ENCODE results near the gene RALGAPA1.

The RALGAPA1 gene

GRCh38 chr14:35678403-35679028 lies 130.6 kb downstream of the RALGAPA1 start:
- Histone ChIP-seq H3F3A (ENCODE audit: insufficient read depth, low read length) (no peaks in the 10 kb centered on the region), H3K36me3 (ENCODE audit: insufficient read depth, low read length) (peaks cover 6% of the 10 kb centered on the region; the same call in 1 of the 2 replicates), H3K79me2 (ENCODE audit: insufficient read depth, low read length) (no peaks in the 10 kb centered on the region), H2AFZ (ENCODE audit: low read length) (no peak overlapping the region), H3K27me3 (ENCODE audit: insufficient read depth, low read length) (no peaks in the 10 kb centered on the region), H3K4me2 (ENCODE audit: low read length) (no peak overlapping the region), H3K9ac (ENCODE audit: low read length) (no peak overlapping the region), H3K27ac (ENCODE audit: low read depth, low read length, poor library complexity, severe bottlenecking) (no peak overlapping the region), H4K20me1 (ENCODE audit: insufficient read depth, low read length) (no peaks in the 10 kb centered on the region), H3K9me2 (ENCODE audit: low read depth, low read length) (no peaks in the 10 kb centered on the region), H3K4me1 (ENCODE audit: insufficient read depth, low read length, severe bottlenecking) (no peaks in the 10 kb centered on the region), H3K9me3 (ENCODE audit: low read length) (no peaks in the 10 kb centered on the region), H3K4me3 (ENCODE audit: low read depth, low read length, poor library complexity, severe bottlenecking) (no peak overlapping the region)
- TF ChIP-seq EZH2 (IDR thresholded peaks at IDR 0.05; ENCODE audit: borderline replicate concordance, low read length) (no peak), CTCF (IDR thresholded peaks at IDR 0.05; ENCODE audit: low read length) (no peak)

GRCh38 chr14:35669782-35670181 lies 139.3 kb downstream of the RALGAPA1 start:
- H3K36me3 ChIP-seq (ENCODE audit: insufficient read depth, low read length): peaks cover 4% of the 10 kb centered on the region; the same call in 1 of the 2 replicates
- H2AFZ ChIP-seq (ENCODE audit: low read length): no peak overlapping the region
- no peak overlapping the region for H3K9ac ChIP-seq (ENCODE audit: low read length)
- no peaks in the 10 kb centered on the region for H3K9me3 ChIP-seq (ENCODE audit: low read length)
- TF ChIP-seq EZH2 (IDR thresholded peaks at IDR 0.05; ENCODE audit: borderline replicate concordance, low read length): no peak
- H3K4me3 ChIP-seq (ENCODE audit: low read depth, low read length, poor library complexity, severe bottlenecking): no peak overlapping the region
- no peaks in the 10 kb centered on the region for H3K27me3 ChIP-seq (ENCODE audit: insufficient read depth, low read length)
- H3K79me2 ChIP-seq (ENCODE audit: insufficient read depth, low read length): no peaks in the 10 kb centered on the region
- H3K9me2 ChIP-seq (ENCODE audit: low read depth, low read length): no peaks in the 10 kb centered on the region
- H3K4me2 ChIP-seq (ENCODE audit: low read length): no peak overlapping the region
- H3F3A ChIP-seq (ENCODE audit: insufficient read depth, low read length): no peaks in the 10 kb centered on the region
- no peak overlapping the region for H3K27ac ChIP-seq (ENCODE audit: low read depth, low read length, poor library complexity, severe bottlenecking)
- H4K20me1 ChIP-seq (ENCODE audit: insufficient read depth, low read length): no peaks in the 10 kb centered on the region
- H3K4me1 ChIP-seq (ENCODE audit: insufficient read depth, low read length, severe bottlenecking): no peaks in the 10 kb centered on the region

- Histone ChIP-seq H2AFZ (ENCODE audit: low read length) (no peak overlapping the region), H3K9me2 (ENCODE audit: low read depth, low read length) (no peaks in the 10 kb centered on the region), H4K20me1 (ENCODE audit: insufficient read depth, low read length) (no peaks in the 10 kb centered on the region), H3K9me3 (ENCODE audit: low read length) (no peaks in the 10 kb centered on the region), H3K27ac (ENCODE audit: low read depth, low read length, poor library complexity, severe bottlenecking) (no peak overlapping the region), H3K27me3 (ENCODE audit: insufficient read depth, low read length) (no peaks in the 10 kb centered on the region), H3K79me2 (ENCODE audit: insufficient read depth, low read length) (no peaks in the 10 kb centered on the region), H3K4me1 (ENCODE audit: insufficient read depth, low read length, severe bottlenecking) (no peaks in the 10 kb centered on the region), H3K4me3 (ENCODE audit: low read depth, low read length, poor library complexity, severe bottlenecking) (no peak overlapping the region), H3K4me2 (ENCODE audit: low read length) (no peak overlapping the region), H3K9ac (ENCODE audit: low read length) (no peak overlapping the region), H3F3A (ENCODE audit: insufficient read depth, low read length) (no peaks in the 10 kb centered on the region), H3K36me3 (ENCODE audit: insufficient read depth, low read length) (peaks cover 7% of the 10 kb centered on the region; the same call in 1 of the 2 replicates)
- no peak for TF ChIP-seq EZH2 (IDR thresholded peaks at IDR 0.05; ENCODE audit: borderline replicate concordance, low read length)
- TF ChIP-seq CTCF (IDR thresholded peaks at IDR 0.05; ENCODE audit: low read length): no peak
These were observed 142.6 kb downstream of the RALGAPA1 start for GRCh38 chr14:35666429-35667043.
